IPS-15b (cell line): Measurements from ENCODE around the gene SEPTIN5.

Source experiments
- H3K27me3 ChIP-seq: one replicate; pipeline ENCODE4 v1.6.1; 2013; ENCODE audit warnings: low read length; ENCODE audit not compliant: control insufficient read depth, insufficient read depth
- H3K36me3 ChIP-seq: one replicate; pipeline ENCODE4 v1.6.1; 2013; ENCODE audit warnings: low read length; ENCODE audit not compliant: control insufficient read depth, insufficient read depth
- H3K4me1 ChIP-seq: one replicate; pipeline ENCODE4 v1.6.1; 2013; ENCODE audit warnings: mild to moderate bottlenecking, low read length; ENCODE audit not compliant: control insufficient read depth, insufficient read depth
- H3K4me3 ChIP-seq: one replicate; pipeline ENCODE4 v1.5.1; 2013; ENCODE audit warnings: low read depth, low read length
- H3K9ac ChIP-seq: one replicate; pipeline ENCODE4 v1.6.1; 2013; ENCODE audit warnings: low read depth, mild to moderate bottlenecking, low read length
- H3K9me3 ChIP-seq: one replicate; pipeline ENCODE4 v1.6.1; 2013; ENCODE audit warnings: mild to moderate bottlenecking, low read length; ENCODE audit not compliant: control insufficient read depth, insufficient read depth

SEPTIN5 gene

DNA sequence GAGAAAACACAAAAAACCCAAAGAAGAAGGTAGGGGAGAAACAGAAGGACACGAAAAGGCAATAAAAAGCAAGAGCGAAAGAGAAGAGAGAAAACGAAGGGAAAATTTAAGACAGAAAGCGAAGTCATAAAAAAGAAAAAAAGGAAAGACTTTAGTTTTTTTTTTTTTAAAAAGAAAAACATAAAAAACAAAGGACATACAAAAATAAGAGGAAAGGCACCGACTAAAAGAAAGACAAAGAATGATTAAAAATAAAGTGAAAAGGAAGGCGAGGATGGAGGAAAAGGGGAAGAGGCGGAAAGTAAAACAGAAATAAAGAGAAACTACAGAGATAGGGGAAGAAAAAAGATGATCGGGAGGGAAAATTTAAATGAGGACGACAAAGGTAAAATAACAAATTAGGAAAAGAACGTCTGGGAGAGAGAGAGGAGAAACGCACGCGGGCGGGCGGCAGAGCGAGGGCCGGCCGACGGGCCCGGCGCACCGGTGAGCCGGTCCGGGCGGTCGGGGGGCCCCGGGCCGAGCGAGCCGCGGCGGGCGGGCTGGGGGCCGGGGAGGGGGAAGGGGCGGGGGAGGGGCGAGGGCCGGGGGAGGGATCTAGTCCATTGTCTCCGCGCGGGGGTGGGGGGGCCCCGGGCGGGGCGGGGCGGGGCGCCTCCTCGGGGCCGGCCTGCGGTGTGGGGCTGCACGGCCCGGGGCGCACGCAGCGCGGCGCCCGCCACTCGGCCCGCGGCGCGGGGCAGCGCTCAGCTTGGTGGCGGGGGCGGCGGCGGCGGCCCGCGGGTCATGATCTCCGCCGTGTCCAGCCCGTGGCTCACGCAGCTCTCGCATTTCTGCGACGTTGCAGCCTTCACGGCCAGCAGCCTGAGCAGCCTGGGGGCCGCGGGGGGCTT lies 46.0 kb downstream of the SEPTIN5 start, which contains the start of gene TBX1:
TBX1 (plus strand) TSS at position 721 of the 893 bp plus-strand sequence; CDS start at position 787, 66 bp downstream.
- H3K4me3 ChIP-seq = peak within 1 kb of the TSS; percentile 8

DNA sequence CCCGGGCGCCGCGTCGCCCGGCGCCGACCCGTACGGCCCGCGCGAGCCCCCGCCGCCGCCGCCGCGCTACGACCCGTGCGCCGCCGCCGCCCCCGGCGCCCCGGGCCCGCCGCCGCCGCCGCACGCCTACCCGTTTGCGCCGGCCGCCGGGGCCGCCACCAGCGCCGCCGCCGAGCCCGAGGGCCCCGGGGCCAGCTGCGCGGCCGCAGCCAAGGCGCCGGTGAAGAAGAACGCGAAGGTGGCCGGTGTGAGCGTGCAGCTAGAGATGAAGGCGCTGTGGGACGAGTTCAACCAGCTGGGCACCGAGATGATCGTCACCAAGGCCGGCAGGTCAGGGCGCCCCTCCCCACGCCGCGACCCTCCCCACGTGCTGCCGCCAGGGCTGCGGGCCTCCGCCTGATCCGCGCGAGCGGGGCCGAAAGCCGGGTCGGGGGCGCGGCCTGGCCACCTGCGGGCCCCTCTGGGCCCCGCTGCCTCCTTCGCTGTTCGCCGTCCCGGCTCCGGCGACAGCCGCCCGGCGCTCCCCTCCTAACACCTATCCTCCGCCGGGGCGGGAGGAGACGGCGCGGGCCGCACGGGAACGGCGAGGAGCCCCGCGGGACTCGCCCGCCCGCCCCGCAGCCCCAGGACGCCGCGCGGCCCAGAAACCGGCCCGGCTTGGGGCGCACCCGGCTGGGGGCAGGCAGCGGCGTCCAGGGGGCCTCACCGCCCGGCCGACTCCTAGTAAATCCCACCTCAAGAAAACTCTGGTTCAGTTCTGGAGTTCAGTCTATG lies 46.8 kb downstream of the SEPTIN5 start:
- Histone ChIP-seq H3K4me1 (peaks cover 7% of the 10 kb centered on the region), H3K9me3 (no peaks in the 10 kb centered on the region), H3K9ac (no peak overlapping the region), H3K27me3 (peaks cover 89% of the 10 kb centered on the region), H3K4me3 (peak overlapping the region; percentile 4), H3K36me3 (peaks cover 2% of the 10 kb centered on the region)

More for the DNA sequence above, 46.0 kb downstream of the SEPTIN5 start, which contains the start of gene TBX1:
- peaks cover 90% of the 10 kb centered on the region for H3K27me3 ChIP-seq
- no peaks in the 10 kb centered on the region for H3K9me3 ChIP-seq
- H3K9ac ChIP-seq = no peak within 1 kb of the TSS
- peaks cover 7% of the 10 kb centered on the region for H3K4me1 ChIP-seq
- peaks cover 2% of the 10 kb centered on the region for H3K36me3 ChIP-seq

DNA sequence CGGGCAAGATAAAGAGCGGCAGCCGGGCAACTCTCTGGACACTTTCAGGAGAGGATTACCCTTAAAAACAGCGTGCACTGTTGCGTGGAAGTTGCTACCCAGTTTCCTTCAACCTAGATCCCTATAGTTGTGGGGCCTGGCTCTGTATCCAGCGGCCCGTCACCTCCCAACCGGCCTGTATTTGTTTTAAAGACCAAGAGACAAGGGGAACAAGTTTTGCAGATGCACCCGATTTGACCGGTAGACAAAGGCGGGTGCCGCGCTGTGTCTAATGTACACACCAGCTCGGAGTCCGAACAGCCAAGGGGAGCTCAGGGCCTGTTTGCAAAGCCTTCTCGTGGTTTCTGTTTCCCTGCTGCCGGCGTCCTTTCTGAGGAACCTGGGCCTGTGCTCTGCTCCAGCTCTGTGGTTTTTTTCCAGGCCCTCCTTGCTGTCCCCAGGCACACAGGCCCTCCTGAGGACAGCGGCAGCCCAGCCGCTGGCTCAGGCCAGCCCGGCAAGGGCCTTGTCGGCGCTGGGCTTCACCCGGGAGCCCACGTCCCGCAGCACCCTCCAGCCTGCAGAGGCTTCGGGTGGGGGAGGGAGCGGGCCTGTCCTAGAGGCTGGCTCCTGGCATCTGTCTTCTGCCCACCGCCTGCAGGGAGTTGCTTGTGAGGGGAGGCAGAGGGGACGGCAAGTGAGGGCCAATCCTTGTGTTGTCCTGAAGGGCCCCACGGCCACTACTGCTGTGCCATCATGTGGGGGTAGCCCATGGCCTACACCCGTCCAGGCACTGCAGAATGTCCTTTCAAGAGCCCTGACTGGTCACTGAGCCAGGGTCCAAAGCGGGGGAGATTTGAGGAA lies 47.6 kb downstream of the SEPTIN5 start:
- Histone ChIP-seq H3K4me1 (peaks cover 7% of the 10 kb centered on the region), H3K4me3 (peak overlapping the region; percentile 13), H3K27me3 (peaks cover 90% of the 10 kb centered on the region), H3K9me3 (no peaks in the 10 kb centered on the region), H3K36me3 (peaks cover 2% of the 10 kb centered on the region), H3K9ac (no peak overlapping the region)

DNA sequence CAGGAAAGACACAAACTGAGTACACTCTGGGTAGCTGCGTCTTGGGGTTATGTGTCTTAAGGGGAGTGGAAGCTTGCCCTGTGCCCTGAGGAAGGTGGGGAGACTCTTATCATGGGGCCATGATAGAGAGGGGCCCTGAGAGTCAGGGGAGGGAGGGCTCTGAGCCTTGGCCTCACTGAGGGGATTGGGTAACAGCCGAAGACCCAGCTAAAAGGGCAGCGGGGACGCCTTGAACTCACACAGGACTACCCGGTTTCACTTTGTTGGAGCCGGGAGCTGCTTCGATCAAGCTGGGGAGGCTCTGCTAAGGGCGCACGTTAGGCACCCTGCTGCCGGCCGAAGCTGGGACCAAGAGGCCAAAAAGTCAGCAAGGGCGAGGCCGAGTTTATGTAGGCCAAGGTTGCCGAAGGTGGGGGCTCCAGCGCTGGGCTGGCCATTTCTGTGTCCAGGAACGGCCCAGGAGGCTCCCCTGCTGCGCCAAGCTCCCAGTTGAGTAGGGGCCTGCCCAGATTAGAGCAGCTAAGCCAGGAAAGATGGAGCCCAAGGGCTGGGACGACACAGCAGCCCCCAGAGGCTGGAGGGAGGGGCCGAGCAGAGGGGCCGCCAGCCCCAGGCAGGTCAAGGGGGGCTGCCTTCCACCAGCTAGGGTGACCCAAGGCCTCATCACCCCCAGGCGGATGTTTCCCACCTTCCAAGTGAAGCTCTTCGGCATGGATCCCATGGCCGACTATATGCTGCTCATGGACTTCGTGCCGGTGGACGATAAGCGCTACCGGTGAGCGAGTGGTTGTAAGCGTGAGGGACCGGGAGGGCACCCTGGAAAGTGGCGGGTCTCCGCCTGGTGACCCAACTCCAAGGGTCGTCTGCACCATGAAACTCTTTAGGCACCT lies 48.5 kb downstream of the SEPTIN5 start:
- Histone ChIP-seq H3K9me3 (no peaks in the 10 kb centered on the region), H3K4me1 (peaks cover 5% of the 10 kb centered on the region), H3K9ac (no peak overlapping the region), H3K4me3 (peak overlapping the region; percentile 13), H3K36me3 (peaks cover 2% of the 10 kb centered on the region), H3K27me3 (peaks cover 90% of the 10 kb centered on the region)

DNA sequence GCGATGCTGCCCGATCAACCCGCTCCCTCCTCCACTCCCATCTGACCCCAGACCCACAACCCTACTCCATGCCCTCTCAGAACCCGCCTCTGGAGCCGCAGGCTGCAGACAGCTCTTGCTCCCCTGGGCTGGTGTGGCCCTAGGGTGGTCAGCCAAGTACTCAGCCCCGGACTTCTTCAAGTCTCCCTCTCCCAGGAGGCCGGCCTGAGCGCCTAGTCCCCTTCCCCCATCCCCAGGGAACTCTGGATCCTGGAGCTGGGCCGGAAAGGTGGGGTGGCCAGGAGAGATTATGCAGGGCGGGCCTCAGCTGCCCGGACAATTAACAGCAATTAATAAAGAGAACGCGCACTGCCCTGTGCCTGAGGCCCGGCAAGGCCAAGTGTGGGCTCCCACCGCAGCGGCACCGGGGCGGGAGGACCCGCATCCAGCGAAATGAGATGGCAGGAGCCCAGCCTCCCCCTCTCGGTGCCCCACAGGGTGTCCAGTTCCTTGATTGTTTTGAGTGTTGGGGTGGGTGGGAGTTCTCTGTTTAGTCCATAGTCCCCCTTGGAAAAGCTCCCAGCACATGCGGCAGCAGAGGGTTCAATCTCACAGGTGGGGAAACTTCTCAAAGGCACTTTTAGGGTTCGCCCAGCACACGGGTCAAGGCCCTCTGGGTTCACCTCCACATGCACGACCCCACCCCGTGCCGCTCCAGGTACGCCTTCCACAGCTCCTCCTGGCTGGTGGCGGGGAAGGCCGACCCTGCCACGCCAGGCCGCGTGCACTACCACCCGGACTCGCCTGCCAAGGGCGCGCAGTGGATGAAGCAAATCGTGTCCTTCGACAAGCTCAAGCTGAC lies 49.4 kb downstream of the SEPTIN5 start:
- Histone ChIP-seq H3K9ac (no peak overlapping the region), H3K4me1 (peaks cover 5% of the 10 kb centered on the region), H3K27me3 (peaks cover 90% of the 10 kb centered on the region), H3K9me3 (no peaks in the 10 kb centered on the region), H3K4me3 (peak overlapping the region; percentile 13), H3K36me3 (peaks cover 2% of the 10 kb centered on the region)

DNA sequence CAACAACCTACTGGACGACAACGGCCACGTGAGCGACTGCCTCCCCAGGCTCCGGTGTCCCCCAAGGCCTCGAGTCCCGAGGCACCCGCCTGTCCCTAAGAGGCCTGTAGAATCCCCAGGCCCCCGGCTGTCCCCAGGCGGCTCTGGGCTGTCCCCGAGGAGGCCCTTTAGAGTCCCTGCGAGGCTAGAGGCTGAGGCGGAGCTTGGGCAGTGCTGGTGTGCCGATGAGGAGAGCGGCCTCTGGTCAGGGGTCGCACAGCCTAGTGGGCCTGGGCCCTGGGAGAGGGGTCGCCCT lies 49.9 kb downstream of the SEPTIN5 start:
- H3K9me3 ChIP-seq = no peaks in the 10 kb centered on the region
- no peak overlapping the region for H3K4me3 ChIP-seq
- peaks cover 89% of the 10 kb centered on the region for H3K27me3 ChIP-seq
- peaks cover 5% of the 10 kb centered on the region for H3K4me1 ChIP-seq
- H3K9ac ChIP-seq = no peak overlapping the region
- H3K36me3 ChIP-seq = peaks cover 2% of the 10 kb centered on the region

DNA sequence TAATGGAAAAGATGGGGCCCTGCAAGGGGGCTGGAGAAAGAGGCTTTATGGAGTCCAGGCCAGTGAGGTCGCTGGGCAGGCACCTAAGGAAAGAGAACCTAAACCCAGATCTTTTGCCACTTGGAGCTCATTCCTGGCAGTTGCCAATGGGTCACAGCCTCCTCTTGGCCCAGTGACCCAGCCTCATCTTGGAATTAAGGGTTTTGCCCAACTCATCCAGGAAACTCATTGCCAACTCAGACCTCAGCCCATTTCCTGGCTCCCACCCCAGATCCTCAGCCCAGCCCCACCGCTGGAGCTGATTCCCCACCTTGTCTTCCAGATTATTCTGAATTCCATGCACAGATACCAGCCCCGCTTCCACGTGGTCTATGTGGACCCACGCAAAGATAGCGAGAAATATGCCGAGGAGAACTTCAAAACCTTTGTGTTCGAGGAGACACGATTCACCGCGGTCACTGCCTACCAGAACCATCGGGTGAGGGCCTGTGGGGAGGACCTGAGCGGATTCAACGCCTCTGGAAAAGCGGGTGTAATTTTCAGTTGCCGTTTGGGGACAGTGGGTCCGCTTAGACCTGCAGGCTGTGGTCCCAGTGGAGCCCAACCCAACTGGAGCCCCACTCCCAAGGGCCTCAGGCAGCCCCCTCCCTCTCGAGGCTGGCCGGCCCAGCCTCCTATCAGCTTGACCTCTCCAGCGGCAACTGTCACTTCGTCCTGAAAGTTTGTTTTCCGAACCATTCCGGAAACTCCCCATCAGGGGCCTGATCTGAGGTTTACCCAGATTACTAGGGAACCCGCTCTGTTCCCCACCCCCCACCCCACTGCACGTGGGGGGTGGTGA lies 50.6 kb downstream of the SEPTIN5 start:
- Histone ChIP-seq H3K4me1 (peaks cover 5% of the 10 kb centered on the region), H3K4me3 (peak overlapping the region; percentile 43), H3K27me3 (peaks cover 89% of the 10 kb centered on the region), H3K9me3 (no peaks in the 10 kb centered on the region), H3K9ac (no peak overlapping the region), H3K36me3 (peaks cover 2% of the 10 kb centered on the region)

DNA sequence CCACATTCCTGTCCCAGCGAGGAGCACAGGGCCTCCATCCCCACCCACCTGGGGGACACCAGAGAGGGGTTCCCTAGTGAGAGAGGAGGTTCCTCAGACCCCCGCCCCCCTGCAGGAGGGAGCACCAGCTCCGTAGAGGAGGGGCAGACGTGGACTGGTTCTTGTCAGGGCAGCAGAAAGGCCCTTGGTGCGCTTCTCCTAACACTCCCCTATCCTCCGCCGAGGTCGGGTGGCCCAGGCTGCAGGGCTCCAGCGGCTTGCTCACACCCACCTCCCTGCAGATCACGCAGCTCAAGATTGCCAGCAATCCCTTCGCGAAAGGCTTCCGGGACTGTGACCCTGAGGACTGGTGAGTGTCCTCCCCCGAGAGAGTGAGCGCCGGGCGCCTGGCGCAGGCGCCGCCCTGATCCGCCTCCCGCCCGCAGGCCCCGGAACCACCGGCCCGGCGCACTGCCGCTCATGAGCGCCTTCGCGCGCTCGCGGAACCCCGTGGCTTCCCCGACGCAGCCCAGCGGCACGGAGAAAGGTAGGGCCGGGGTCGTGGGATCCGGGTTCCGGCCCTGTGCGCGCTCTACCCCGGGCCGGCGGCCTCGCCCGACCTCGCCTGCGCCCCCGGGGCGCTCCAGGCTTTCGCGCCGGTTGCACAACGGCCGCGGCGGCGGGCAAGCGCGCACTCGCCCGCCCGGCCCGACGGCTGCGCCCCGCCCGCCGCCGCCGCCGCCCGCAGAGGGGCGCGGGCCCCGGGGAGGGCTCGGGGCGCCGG lies 51.4 kb downstream of the SEPTIN5 start:
- H3K9ac ChIP-seq = no peak overlapping the region
- peaks cover 2% of the 10 kb centered on the region for H3K36me3 ChIP-seq
- no peaks in the 10 kb centered on the region for H3K9me3 ChIP-seq
- peak overlapping the region; percentile 43 for H3K4me3 ChIP-seq
- peaks cover 5% of the 10 kb centered on the region for H3K4me1 ChIP-seq
- H3K27me3 ChIP-seq = peaks cover 92% of the 10 kb centered on the region

DNA sequence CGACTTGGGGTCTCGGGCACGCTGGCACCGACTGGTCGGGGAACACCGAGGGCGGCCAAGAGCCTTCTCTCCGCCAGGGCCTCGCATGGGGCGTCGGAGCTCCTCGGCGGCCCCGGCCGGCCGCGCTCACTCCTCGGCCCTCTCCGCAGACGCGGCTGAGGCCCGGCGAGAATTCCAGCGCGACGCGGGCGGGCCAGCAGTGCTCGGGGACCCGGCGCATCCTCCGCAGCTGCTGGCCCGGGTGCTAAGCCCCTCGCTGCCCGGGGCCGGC lies 51.9 kb downstream of the SEPTIN5 start:
- Histone ChIP-seq H3K9me3 (no peaks in the 10 kb centered on the region), H3K36me3 (peaks cover 2% of the 10 kb centered on the region), H3K27me3 (peaks cover 90% of the 10 kb centered on the region), H3K9ac (no peak overlapping the region), H3K4me1 (peaks cover 5% of the 10 kb centered on the region), H3K4me3 (no peak overlapping the region)
